Neural cell (in vitro differentiated cells): ENCODE data around the gene UGCG.

ENCODE experiments used
- EP300 ChIP-seq: fragments of 450-650 bp; conservative IDR thresholded peaks from 2 replicates; pipeline ENCODE4 v1.6.1; 2014; ENCODE audit warnings: antibody characterized with exemption, mild to moderate bottlenecking, moderate library complexity; ENCODE audit not compliant: poor library complexity, severe bottlenecking
- EZH2 ChIP-seq: fragments of 200-600, 300-800 bp; shearing (Covaris generic), sonication (generic); IDR thresholded peaks from 2 replicates; pipeline ENCODE4 v1.6.1; 2014; ENCODE audit warnings: antibody characterized with exemption, low read length, borderline replicate concordance, mild to moderate bottlenecking; ENCODE audit not compliant: insufficient read depth, poor library complexity, severe bottlenecking
- TAF1 ChIP-seq: IDR thresholded peaks from 2 replicates; pipeline ENCODE4 v1.6.1; 2012; ENCODE audit warnings: low read depth
- TF ChIP-seq, protein P1 (sequence below): fragments of 450-650 bp; IDR thresholded peaks from 2 replicates; pipeline ENCODE4 v1.5.1; 2014; ENCODE audit warnings: antibody characterized with exemption, mild to moderate bottlenecking, moderate library complexity; ENCODE audit not compliant: poor library complexity, severe bottlenecking
- TF ChIP-seq, protein P2 (sequence below): IDR thresholded peaks from 2 replicates; pipeline ENCODE4 v1.6.1; 2012; ENCODE audit warnings: borderline replicate concordance

DNA sequence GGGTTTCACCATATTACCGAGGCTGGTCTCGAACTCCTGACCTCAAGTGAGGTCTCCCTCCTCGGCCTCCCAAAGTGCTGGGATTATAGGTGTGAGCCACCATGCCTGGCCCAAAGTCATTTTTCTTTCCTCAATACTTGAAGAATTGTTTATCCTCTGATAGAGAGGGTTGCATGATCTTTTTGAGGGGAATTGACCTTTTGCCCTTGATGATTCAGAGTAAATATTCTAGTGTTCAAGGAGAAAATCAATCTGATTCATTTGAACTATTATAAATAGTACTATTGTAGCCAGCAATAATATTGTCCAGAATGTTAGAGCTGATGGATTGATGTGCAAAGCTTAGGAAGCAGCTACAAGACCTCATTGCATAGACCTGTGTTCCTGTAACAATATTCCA lies 47.1 kb downstream of the UGCG start:
- TF ChIP-seq, protein P1, sequence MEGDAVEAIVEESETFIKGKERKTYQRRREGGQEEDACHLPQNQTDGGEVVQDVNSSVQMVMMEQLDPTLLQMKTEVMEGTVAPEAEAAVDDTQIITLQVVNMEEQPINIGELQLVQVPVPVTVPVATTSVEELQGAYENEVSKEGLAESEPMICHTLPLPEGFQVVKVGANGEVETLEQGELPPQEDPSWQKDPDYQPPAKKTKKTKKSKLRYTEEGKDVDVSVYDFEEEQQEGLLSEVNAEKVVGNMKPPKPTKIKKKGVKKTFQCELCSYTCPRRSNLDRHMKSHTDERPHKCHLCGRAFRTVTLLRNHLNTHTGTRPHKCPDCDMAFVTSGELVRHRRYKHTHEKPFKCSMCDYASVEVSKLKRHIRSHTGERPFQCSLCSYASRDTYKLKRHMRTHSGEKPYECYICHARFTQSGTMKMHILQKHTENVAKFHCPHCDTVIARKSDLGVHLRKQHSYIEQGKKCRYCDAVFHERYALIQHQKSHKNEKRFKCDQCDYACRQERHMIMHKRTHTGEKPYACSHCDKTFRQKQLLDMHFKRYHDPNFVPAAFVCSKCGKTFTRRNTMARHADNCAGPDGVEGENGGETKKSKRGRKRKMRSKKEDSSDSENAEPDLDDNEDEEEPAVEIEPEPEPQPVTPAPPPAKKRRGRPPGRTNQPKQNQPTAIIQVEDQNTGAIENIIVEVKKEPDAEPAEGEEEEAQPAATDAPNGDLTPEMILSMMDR = no peak
- TF ChIP-seq EZH2 = no peak
- TF ChIP-seq, protein P2, sequence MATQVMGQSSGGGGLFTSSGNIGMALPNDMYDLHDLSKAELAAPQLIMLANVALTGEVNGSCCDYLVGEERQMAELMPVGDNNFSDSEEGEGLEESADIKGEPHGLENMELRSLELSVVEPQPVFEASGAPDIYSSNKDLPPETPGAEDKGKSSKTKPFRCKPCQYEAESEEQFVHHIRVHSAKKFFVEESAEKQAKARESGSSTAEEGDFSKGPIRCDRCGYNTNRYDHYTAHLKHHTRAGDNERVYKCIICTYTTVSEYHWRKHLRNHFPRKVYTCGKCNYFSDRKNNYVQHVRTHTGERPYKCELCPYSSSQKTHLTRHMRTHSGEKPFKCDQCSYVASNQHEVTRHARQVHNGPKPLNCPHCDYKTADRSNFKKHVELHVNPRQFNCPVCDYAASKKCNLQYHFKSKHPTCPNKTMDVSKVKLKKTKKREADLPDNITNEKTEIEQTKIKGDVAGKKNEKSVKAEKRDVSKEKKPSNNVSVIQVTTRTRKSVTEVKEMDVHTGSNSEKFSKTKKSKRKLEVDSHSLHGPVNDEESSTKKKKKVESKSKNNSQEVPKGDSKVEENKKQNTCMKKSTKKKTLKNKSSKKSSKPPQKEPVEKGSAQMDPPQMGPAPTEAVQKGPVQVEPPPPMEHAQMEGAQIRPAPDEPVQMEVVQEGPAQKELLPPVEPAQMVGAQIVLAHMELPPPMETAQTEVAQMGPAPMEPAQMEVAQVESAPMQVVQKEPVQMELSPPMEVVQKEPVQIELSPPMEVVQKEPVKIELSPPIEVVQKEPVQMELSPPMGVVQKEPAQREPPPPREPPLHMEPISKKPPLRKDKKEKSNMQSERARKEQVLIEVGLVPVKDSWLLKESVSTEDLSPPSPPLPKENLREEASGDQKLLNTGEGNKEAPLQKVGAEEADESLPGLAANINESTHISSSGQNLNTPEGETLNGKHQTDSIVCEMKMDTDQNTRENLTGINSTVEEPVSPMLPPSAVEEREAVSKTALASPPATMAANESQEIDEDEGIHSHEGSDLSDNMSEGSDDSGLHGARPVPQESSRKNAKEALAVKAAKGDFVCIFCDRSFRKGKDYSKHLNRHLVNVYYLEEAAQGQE = no peak
- TF ChIP-seq EP300 = no peak
- no peak for TF ChIP-seq TAF1
